Measurements from ENCODE around the gene PRICKLE2.

- TF ChIP-seq CTCF (IDR thresholded peaks at IDR 0.05; ENCODE audit: insufficient read depth, low read depth, low read length) = no peak
- TF ChIP-seq EZH2 (IDR thresholded peaks at IDR 0.05; ENCODE audit: insufficient read depth, low read length) = no peak
These were observed 80.9 kb downstream of the PRICKLE2 start for GRCh38 chr3:64144241-64144900.
